ENCODE measurements around the gene RHOA. TPM values are rescaled to one million over a fixed set of nuclear protein-coding genes. Genes with fewer than 3 reads are reported as not detected.

RHOA gene
- total and polyA plus RNA-seq, 2 of the 13 experiments (the other 11 are each of a cell fraction or from before 2014, with no cell fraction given) = 131 to 177 TPM

DNA sequence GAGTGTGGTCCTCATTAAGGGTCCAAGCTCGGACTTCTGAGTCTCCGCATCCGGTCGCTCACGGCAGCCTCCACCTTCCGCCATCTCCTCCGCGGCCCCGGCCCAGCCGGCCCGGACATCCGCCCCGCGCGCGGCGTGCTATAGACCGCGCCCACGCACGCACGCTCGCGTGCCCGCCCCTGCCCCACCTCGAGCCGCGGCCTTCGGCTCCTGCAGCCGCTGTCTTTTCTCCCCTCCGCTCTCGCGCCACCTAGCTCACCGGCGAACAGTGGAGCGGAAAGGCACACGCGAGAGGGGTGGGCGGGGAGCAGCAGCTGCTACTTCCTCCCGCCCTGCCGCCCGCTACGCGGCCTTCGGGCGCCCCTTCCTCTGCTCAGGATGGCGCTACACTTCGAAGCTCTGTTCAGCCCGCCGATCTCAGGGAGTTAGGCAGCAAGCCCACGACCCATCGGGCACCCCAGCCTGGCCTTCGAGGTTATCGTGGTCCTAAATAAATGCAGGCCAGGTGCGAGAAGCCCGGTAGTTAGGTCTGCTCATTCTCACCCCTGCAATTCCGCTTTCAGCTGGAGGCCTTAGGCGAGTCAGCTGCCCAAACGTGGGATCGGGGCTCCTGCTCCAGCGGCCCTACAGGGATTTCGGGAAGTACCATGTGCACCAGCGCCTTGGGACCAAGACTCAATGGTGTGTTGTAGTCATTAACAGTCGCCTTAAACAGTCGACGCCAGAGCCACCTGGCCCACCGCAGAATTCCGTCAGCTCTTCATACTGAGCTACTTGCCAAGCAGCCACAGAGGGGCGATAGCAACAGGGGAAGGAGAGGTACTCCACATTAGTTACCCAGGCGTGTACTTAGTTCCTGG lies 71.6 kb downstream of the RHOA start, which contains the start of gene USP4 (continued):
- TF ChIP-seq, protein P1, sequence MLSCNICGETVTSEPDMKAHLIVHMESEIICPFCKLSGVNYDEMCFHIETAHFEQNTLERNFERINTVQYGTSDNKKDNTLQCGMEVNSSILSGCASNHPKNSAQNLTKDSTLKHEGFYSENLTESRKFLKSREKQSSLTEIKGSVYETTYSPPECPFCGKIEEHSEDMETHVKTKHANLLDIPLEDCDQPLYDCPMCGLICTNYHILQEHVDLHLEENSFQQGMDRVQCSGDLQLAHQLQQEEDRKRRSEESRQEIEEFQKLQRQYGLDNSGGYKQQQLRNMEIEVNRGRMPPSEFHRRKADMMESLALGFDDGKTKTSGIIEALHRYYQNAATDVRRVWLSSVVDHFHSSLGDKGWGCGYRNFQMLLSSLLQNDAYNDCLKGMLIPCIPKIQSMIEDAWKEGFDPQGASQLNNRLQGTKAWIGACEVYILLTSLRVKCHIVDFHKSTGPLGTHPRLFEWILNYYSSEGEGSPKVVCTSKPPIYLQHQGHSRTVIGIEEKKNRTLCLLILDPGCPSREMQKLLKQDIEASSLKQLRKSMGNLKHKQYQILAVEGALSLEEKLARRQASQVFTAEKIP (CRISPR knock-in tag; IDR thresholded peaks at IDR 0.05; ENCODE audit: borderline replicate concordance) = no peak
- TF ChIP-seq BCL6 (CRISPR knock-in tag; IDR thresholded peaks at IDR 0.05) = peak; percentile 49
- TF ChIP-seq HMG20A (CRISPR knock-in tag; IDR thresholded peaks at IDR 0.05; ENCODE audit: borderline replicate concordance) = no peak
- no peak for TF ChIP-seq ZNF720 (CRISPR knock-in tag; IDR thresholded peaks at IDR 0.05)
- no peak for TF ChIP-seq NFRKB (IDR thresholded peaks at IDR 0.05)
- peak; percentile 89 for TF ChIP-seq CBX5 (CRISPR knock-in tag; IDR thresholded peaks at IDR 0.05; ENCODE audit: borderline replicate concordance)
- TF ChIP-seq, protein P2, sequence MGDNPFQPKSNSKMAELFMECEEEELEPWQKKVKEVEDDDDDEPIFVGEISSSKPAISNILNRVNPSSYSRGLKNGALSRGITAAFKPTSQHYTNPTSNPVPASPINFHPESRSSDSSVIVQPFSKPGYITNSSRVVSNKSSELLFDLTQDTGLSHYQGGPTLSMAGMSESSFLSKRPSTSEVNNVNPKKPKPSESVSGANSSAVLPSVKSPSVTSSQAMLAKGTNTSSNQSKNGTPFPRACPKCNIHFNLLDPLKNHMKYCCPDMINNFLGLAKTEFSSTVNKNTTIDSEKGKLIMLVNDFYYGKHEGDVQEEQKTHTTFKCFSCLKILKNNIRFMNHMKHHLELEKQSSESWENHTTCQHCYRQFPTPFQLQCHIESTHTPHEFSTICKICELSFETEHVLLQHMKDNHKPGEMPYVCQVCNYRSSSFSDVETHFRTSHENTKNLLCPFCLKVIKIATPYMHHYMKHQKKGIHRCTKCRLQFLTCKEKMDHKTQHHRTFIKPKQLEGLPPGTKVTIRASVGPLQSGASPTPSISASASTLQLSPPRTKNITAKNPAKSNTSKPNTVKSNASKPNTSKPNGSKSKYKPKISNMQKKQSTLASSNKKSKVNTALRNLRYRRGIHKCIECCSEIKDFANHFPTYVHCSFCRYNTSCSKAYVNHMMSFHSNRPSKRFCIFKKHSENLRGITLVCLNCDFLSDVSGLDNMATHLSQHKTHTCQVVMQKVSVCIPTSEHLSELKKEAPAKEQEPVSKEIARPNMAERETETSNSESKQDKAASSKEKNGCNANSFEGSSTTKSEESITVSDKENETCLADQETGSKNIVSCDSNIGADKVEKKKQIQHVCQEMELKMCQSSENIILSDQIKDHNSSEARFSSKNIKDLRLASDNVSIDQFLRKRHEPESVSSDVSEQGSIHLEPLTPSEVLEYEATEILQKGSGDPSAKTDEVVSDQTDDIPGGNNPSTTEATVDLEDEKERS (CRISPR knock-in tag; IDR thresholded peaks at IDR 0.05) = peak; percentile 82; the same call in 1 of the 2 replicates
- TF ChIP-seq CCAR2 (optimal IDR thresholded peaks at IDR 0.05; ENCODE audit: low read depth, low read length) = no peak
- TF ChIP-seq, protein P3, sequence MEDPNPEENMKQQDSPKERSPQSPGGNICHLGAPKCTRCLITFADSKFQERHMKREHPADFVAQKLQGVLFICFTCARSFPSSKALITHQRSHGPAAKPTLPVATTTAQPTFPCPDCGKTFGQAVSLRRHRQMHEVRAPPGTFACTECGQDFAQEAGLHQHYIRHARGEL (CRISPR knock-in tag; IDR thresholded peaks at IDR 0.05) = peak; percentile 94
- TF ChIP-seq SOX5 (CRISPR knock-in tag; IDR thresholded peaks at IDR 0.05; ENCODE audit: borderline replicate concordance) = peak; percentile 60; the same call in 1 of the 2 replicates
- TF ChIP-seq HCFC1 (IDR thresholded peaks at IDR 0.05; ENCODE audit: low read depth, low read length) = no peak
- no peak for TF ChIP-seq ZFP36 (IDR thresholded peaks at IDR 0.05; ENCODE audit: borderline replicate concordance, low read depth, low read length, partially characterized antibody)
- TF ChIP-seq, protein P4, sequence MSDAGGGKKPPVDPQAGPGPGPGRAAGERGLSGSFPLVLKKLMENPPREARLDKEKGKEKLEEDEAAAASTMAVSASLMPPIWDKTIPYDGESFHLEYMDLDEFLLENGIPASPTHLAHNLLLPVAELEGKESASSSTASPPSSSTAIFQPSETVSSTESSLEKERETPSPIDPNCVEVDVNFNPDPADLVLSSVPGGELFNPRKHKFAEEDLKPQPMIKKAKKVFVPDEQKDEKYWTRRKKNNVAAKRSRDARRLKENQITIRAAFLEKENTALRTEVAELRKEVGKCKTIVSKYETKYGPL (CRISPR knock-in tag; IDR thresholded peaks at IDR 0.05) = no peak
- peak; percentile 93 for TF ChIP-seq ZNF792 (CRISPR knock-in tag; IDR thresholded peaks at IDR 0.05)
- TF ChIP-seq, protein P5, sequence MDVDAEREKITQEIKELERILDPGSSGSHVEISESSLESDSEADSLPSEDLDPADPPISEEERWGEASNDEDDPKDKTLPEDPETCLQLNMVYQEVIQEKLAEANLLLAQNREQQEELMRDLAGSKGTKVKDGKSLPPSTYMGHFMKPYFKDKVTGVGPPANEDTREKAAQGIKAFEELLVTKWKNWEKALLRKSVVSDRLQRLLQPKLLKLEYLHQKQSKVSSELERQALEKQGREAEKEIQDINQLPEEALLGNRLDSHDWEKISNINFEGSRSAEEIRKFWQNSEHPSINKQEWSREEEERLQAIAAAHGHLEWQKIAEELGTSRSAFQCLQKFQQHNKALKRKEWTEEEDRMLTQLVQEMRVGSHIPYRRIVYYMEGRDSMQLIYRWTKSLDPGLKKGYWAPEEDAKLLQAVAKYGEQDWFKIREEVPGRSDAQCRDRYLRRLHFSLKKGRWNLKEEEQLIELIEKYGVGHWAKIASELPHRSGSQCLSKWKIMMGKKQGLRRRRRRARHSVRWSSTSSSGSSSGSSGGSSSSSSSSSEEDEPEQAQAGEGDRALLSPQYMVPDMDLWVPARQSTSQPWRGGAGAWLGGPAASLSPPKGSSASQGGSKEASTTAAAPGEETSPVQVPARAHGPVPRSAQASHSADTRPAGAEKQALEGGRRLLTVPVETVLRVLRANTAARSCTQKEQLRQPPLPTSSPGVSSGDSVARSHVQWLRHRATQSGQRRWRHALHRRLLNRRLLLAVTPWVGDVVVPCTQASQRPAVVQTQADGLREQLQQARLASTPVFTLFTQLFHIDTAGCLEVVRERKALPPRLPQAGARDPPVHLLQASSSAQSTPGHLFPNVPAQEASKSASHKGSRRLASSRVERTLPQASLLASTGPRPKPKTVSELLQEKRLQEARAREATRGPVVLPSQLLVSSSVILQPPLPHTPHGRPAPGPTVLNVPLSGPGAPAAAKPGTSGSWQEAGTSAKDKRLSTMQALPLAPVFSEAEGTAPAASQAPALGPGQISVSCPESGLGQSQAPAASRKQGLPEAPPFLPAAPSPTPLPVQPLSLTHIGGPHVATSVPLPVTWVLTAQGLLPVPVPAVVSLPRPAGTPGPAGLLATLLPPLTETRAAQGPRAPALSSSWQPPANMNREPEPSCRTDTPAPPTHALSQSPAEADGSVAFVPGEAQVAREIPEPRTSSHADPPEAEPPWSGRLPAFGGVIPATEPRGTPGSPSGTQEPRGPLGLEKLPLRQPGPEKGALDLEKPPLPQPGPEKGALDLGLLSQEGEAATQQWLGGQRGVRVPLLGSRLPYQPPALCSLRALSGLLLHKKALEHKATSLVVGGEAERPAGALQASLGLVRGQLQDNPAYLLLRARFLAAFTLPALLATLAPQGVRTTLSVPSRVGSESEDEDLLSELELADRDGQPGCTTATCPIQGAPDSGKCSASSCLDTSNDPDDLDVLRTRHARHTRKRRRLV (CRISPR knock-in tag; IDR thresholded peaks at IDR 0.05) = peak; percentile 90
- TF ChIP-seq HOXA3 (CRISPR knock-in tag; IDR thresholded peaks at IDR 0.05) = peak; percentile 92
- TF ChIP-seq ZNF543 (CRISPR knock-in tag; IDR thresholded peaks at IDR 0.05) = peak; percentile 99
- TF ChIP-seq, protein P6, sequence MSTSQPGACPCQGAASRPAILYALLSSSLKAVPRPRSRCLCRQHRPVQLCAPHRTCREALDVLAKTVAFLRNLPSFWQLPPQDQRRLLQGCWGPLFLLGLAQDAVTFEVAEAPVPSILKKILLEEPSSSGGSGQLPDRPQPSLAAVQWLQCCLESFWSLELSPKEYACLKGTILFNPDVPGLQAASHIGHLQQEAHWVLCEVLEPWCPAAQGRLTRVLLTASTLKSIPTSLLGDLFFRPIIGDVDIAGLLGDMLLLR (CRISPR knock-in tag; IDR thresholded peaks at IDR 0.05) = peak; percentile 99
